Endometrial microvascular endothelial cells (primary cell): Measurements from ENCODE around the gene GALNS. TPM values are rescaled to one million over a fixed set of nuclear protein-coding genes. Genes with fewer than 3 reads are reported as not detected.
"Not testable (repeated sequence)": the region's sequence is repeated elsewhere in the genome, so short reads cannot be mapped to it uniquely, and the experiment has no call there.

Experiments used
- in situ Hi-C: cut with HindIII; loops from 2 replicates; pipeline ENCODE4 v1.10.0; 2017; ENCODE audit warnings: low sequenced_read_pairs, low pct_unique_long_range_greater_than_20kb; ENCODE audit errors: inconsistent ontology term
- total RNA-seq: library from RNA; depleted of rRNA; stranded (reverse); fragments of >200 nt; gene quantifications from one replicate; pipeline ENCODE4 v1.2.3, GENCODE V29; 2015; ENCODE audit errors: inconsistent ontology term

GALNS gene
- total RNA-seq, 1 donor from 2014 or later: 34.7 TPM

- in situ Hi-C loops: no loop called here
Observed at GRCh38 chr16:88799569-88800276, 57.0 kb downstream of the GALNS start.

DNA sequence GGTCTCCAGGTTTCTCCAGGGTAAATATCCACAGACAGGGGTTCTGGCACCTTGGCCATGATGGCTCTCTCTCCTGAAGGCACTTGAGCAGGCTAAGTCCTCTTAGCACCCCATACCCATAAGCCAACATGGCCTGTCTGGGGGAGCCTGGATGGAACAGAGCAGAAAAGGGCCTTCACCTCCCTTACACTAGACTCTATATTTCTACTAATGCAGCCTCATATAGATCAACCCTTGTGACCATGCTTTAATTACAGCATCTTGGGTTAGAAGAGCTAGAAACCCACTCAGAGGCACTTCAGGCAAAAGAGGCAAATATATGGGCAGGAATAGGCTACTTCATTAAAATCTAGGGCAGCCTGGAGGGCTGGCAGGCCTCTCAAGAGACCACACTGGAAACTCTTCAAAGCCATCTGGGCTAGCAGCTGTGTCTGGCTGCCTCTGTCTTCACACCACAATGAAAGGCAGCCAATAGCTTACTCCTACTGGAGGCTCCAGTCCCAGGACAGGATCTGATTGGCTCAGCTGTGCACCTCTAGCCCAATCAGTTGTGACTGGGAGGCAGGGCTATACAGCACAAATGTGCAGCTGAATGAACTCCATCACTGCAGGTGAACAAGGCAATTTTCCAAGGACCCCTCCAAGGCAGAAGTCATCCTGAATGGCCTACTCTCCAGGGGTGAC is 57.8 kb downstream of the GALNS start:
- in situ Hi-C loops: no loop called here

DNA sequence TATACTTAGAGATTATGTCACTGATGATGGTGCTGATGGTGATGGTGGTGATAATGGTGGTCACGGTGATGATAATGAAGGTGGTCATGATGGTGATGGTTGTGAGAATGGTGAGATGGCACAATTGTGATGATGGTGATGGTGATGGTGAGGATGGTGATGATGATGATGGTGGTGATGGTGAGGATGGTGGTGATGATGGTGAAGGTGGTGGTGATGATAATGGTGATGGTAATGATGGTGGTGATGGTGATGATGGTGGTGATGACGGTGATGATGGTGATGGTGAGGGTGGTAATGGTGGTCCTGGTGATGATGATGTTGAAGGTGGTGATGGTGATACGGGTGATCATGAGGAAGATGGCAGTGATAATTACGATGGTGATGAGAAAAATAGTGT is 58.7 kb downstream of the GALNS start:
- in situ Hi-C loops: no loop called here

GRCh38 chr16:88796278-88796677 is 60.5 kb downstream of the GALNS start:
- in situ Hi-C loops: no loop called here

DNA sequence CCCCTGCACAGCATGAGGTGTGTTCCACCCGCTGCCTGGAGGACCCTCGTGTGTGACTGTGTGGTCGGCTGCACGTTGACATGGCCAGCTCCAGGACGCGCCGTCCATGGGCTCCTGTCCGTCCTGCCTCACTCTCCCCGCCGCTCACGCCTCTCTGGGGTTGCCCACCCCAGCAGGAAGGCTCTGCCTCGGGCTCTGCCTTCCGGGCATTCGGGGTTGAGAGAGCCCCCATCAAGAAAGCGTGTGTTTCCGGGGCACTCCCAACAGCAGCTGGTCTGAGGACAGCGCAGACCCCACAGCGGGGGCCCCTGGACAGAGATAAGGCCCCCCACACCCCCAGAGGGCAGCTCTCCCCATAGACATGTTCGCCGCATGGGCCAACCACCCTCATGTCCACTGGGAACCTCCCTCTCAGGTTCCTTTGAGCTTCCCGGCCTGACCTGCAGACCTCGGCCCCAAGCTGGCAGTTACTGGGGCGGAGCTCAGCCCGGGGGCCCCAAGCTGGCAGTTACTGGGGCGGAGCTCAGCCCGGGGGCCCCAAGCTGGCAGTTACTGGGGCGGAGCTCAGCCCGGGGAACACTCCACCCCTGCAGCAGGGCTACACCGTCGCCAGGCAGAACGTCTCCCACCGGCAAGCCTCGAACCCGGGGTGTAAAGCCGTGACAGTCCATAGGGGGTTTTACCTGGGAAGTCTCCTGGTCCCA is 63.3 kb downstream of the GALNS start:
- in situ Hi-C loops: no loop called here

DNA sequence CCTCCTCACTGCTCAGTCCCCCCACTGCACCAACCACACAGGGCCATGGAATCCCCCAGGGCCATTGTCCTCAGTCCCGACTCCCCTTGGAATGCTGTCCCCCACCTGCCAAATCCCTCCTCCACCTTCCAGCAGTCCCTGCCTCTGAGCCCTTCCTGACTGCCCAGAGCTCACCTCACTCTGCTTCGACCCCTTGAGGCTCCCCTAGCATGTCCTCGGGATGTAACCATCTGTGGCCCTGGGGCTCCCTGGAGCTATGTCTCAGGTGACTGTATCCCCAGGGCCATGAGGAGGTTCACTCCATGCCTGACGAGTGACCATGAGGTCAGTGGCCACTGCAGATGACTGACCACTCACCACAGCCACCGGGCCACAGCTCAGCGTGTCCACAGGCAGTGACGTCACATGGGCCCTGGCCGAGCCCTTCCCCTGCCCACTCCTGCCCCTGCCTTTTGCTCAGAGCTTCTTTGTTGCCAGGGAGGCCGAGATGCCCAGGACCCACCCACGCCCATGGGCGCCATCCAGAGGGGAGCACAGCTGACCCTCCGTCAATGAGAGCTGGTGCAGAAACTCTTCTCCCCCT is 64.0 kb downstream of the GALNS start:
- in situ Hi-C loops: no loop called here

GRCh38 chr16:88792078-88792550 is 64.6 kb downstream of the GALNS start:
- in situ Hi-C loops: no loop called here

GRCh38 chr16:88790312-88791211 is 66.2 kb downstream of the GALNS start:
- in situ Hi-C loops: no loop called here

DNA sequence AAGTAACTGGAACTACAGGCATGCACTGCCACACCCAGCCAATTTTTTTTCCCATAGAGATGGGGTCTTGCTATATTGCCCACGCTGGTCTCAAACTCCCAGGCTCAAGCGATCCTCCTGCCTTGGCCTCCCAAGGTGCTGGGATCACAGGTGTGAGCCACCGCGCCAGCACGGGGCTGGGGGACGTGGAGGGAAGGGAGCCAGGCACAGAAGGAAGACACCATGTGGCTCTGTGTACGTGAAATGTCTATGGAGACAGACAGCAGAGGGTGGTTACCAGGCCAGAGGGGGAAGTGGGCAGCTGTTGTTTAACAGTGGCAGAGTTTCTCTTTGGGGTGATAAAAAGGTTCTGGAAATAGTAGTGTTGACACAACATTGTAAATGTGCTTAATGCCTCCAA is 67.2 kb downstream of the GALNS start:
- in situ Hi-C loops: no loop called here

DNA sequence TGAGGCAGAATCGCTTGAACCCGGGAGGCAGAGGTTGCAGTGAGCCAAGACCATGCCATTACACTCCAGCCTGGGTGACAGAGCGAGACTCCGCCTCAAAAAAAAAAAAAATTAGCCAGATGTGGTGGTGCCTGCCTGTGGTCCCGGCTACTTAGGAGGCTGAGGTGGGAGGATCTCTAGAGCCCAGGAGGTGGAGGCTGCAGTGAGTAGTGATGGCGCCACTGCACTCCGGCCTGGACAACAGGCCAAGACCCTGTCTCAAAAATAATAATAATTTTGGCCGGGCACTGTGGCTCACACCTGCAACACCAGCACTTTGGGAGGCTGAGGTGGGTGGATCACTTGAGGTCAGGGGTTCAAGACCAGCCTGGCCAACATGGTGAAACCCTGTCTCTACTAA is 68.0 kb downstream of the GALNS start:
- in situ Hi-C loops: not testable (repeated sequence)

DNA sequence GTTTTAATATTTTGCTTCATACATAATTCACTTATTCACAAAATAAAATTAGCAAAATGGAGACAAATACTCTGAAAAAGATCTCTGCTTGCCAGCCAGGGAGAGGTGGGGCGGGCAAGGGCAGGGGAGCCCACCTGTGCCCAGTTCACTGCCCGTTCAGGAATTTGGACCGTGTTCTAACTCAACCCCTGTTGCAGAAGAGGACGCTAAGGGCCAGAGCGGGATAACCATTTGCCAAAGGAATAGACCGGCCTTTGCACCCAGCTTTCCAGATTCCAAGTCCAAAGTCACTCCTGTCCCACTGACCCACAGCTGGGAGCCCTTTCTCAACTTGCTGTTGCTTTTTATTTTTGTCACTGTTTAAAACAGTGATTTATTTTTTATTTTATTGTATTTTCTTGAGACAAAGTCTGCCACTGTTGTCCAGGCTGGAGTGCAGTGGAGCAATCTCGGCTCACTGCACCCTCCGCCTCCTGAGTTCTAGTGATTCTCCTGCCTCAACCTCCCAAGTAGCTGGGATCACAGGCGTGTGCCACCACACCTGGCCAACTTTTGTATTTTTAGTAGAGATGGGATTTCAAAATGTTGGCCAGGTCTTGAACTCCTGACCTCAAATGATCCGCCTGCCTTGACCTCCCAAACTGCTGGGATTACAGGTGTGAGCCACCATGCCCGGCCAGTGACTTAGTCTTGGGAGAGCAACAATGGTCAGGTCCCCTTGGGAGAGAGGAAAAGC is 69.0 kb downstream of the GALNS start:
- in situ Hi-C loops: no loop called here

DNA sequence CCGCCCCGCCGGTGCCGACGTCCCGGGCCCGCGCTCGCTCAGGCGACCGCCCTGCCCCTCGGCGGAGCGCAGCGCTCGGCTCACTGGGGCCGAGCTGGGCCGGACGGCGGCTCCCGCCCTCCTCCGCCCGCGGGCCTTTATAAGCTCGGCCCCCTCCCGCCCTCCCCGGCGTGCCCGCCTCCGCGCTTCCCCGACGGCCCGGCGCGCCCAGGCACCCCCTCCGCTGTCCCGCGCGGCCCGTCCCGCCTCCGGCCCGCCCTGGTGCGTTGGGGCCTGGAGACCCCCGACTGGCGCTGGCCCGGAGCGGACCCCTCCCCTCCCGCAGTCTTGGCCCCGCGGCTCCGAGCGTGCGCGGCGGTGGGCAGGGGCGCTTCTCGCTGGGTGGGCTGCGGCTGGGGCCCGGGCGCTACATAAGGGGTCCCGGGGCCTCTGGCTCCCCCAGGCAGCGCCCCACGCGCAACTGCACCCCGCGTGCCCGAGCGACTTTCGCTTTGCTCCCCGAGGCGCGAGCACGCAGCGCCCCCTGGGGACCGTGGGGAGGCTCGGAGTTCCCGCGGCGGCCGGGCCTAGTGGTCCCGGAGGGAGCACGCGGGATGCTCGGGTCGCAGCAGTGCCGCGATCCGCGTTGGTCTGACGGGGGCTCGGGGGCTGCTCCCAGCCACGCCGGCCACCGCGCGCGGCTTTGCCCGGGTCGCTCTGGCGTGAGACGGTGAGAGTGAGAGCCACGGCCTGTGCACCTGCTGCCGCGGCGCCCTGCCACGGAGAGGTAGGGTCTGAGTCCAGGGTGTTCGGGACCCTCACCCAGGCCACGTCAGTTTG is 71.4 kb downstream of the GALNS start, which contains the start of gene PIEZO1:
Gene PIEZO1 (minus strand): TSS at position 115 of the 819 bp plus-strand sequence. CDS start 256 bp downstream, outside the sequence.
- in situ Hi-C loops: no loop called here

DNA sequence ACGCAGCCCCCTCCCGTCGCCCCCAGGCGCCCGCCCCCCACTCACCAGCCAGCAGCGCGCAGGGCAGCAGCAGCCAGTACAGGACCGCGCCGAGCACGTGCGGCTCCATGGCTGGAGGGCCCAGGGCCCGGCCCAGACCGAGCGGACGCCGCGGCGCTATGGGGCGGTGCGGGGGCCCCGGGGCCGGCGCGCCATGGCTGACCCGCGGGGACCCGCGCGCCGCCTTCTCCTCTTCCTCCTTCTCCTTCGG is 72.0 kb downstream of the GALNS start:
- in situ Hi-C loops: no loop called here

GRCh38 chr16:88784074-88784855 is 72.5 kb downstream of the GALNS start:
- in situ Hi-C loops: no loop called here

- in situ Hi-C loops: no loop called here
Observed at GRCh38 chr16:88783391-88784073, 73.2 kb downstream of the GALNS start.
